Right lobe of liver (tissue), 6 donors: ENCODE measurements around the gene UPF1. TPM values are rescaled to one million over a fixed set of nuclear protein-coding genes. Genes with fewer than 3 reads are reported as not detected.

ENCODE experiments used
- ATAC-seq, 4 donors: fragments of 200-7000 bp; cut with Tn5 transposase; one replicate each; pipeline ENCODE4 v1.9.1; 2020; ENCODE audit warnings: mild to moderate bottlenecking in 4 of 4, moderate library complexity in 4 of 4
- DNase-seq, 3 donors: peaks; one replicate each; pipeline ENCODE4 v3.0.0-alpha.2; 2020
- H3K27ac ChIP-seq, 3 donors: fragments of 200-600 bp; one replicate each; pipeline ENCODE4 v1.8.0; 2022
- H3K27me3 ChIP-seq, 2 donors: fragments of 200-600 bp; one replicate each; pipeline ENCODE4 v1.8.0; 2022
- H3K36me3 ChIP-seq, 4 donors: fragments of 200-600 bp; sonication (generic) in 1 of 4; one replicate each; pipeline versions ENCODE4 v1.5.1 to v1.8.0; 2017 to 2022; ENCODE audit warnings: control low read depth in 1 of 4
- H3K4me1 ChIP-seq, 4 donors: fragments of 200-600 bp; sonication (generic) in 1 of 4; one replicate each; pipeline versions ENCODE4 v1.5.1 to v1.8.0; 2017 to 2022; ENCODE audit warnings: control low read depth in 1 of 4
- H3K4me3 ChIP-seq, 3 donors: fragments of 200-600 bp; one replicate each; pipeline ENCODE4 v1.8.0; 2022
- H3K9me3 ChIP-seq, 4 donors: fragments of 200-600 bp; sonication (generic) in 1 of 4; one replicate each; pipeline versions ENCODE4 v1.5.1 to v1.8.0; 2017 to 2022; ENCODE audit warnings: control low read depth in 1 of 4
- CTCF ChIP-seq, 4 donors: fragments of 200-600 bp in 3 of 4; fragments of 450-650 bp in 1 of 4; IDR thresholded peaks; one replicate each; pipeline versions ENCODE4 v1.5.1 to v1.8.0; 2016 to 2022; ENCODE audit warnings: antibody characterized with exemption in 4 of 4, mild to moderate bottlenecking in 2 of 4
- POLR2A ChIP-seq: fragments of 450-650 bp; IDR thresholded peaks from one replicate; pipeline ENCODE4 v1.6.1; 2017; ENCODE audit warnings: antibody characterized with exemption, mild to moderate bottlenecking
- WGBS: methylation state at CpG from one replicate; pipeline ENCODE4 v1.1.6; 2018; ENCODE audit warnings: low coverage, low lambda C conversion rate; ENCODE audit not compliant: insufficient coverage; ENCODE audit errors: missing lambda C conversion rate; 5-methylcytosine and 5-hydroxymethylcytosine counted together
- intact Hi-C, 2 donors: fragments of 100-400 bp; cut with DNase I; formaldehyde crosslinking; loops; one replicate each; pipeline versions ENCODE4 v1.11.2 to v1.14.1; 2022
- total RNA-seq, 6 experiments: library from RNA; depleted of rRNA in 2 of 6; stranded (reverse); fragments of >200 nt in 2 of 6; fragmentation: NEBNext Ultra II Directional in 3 of 6; extraction: Animal tissue kit (Norgen Biotek cat#: 25700) in 3 of 6; gene quantifications; one replicate each; pipeline versions ENCODE4 v1.1.0 to v1.2.4, GENCODE V29; 2016 to 2023
- donor health status: DM: no; HTN: yes; CAD: no.
- donor health status: DM: no; HTN: no; CAD: no.
- donor health status: DM: no; HTN: no; CAD: no.
- donor health status: DM: no; HTN: yes; CAD: no.
- donor health status: DM: no; HTN: yes; CAD: no.

The UPF1 gene
- total RNA-seq, 6 experiments from 2014 or later, result 34.0 to 61.0 (median 41.3) TPM

DNA sequence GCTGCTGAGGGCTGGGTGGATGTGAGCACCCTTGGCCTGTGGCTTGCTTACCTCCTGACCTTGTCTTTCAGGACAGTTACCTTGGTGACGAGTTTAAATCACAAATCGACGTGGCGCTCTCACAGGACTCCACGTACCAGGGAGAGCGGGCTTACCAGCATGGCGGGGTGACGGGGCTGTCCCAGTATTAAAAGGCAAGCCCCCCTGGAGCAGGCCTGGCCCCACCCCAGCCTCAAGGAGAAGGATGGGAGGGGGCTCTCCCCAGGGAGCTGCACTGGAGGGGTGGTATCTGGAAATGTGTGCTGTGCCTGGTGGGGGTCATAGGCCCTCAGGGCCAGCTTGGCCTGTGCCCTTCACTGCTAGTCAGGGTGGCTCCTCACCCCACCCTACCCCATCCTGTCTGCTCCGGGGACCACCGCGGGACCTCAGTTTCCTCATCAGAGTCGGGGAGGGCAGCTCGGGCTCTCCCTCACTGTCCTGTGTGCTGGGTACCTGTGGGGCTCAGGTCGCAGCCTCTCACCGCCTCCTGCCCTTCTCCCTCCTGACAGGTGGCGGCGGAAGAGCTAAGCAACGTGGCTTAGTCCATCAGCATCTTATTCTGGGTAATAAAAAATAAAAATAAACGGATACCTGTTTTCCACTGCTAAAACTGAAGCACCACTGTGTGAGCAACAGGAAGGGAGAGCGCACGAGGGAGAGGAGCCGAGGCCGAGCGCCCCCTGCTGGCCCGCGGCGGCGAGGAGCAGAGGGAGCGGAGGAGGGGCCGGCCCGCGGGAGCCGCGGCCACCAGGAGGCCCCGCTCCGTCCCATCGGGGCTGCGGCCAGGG lies 34.4 kb downstream of the UPF1 start:
- WGBS, result 52% methylated on average over 25 of the region's 38 CpGs

GRCh38 chr19:18866800-18867123 lies 35.0 kb downstream of the UPF1 start:
- Histone ChIP-seq H3K9me3 (no peaks in the 10 kb centered on the region), H3K27me3 (no peaks in the 10 kb centered on the region), H3K27ac (no peak overlapping the region), H3K4me3 (no peak overlapping the region), H3K36me3 (peaks cover 0 to 59% (median 32%) of the 10 kb centered on the region in 4 donors), H3K4me1 (no peaks in the 10 kb centered on the region)
- TF ChIP-seq POLR2A, result no peak
- no peak for TF ChIP-seq CTCF (IDR thresholded peaks at IDR 0.05)
- ATAC-seq (no peak), DNase-seq (no peak)
- 81% methylated on average over 15 of the region's 17 CpGs for WGBS
- intact Hi-C loops, result no loop called here

More for the DNA sequence above, 34.4 kb downstream of the UPF1 start:
- Histone ChIP-seq H3K4me1 (no peaks in the 10 kb centered on the region), H3K36me3 (peaks cover 3 to 64% (median 35%) of the 10 kb centered on the region in 4 donors), H3K27ac (no peak overlapping the region), H3K4me3 (no peak overlapping the region), H3K9me3 (no peaks in the 10 kb centered on the region), H3K27me3 (no peaks in the 10 kb centered on the region)
- ATAC-seq (peak; percentile 73 to 83 (median 77)), DNase-seq (peak in 2 of 3 donors; percentile 49 to 59)
- intact Hi-C loops, result no loop called here
- peak; percentile 78 to 98 (median 91) for TF ChIP-seq CTCF (IDR thresholded peaks at IDR 0.05)
- no peak for TF ChIP-seq POLR2A

DNA sequence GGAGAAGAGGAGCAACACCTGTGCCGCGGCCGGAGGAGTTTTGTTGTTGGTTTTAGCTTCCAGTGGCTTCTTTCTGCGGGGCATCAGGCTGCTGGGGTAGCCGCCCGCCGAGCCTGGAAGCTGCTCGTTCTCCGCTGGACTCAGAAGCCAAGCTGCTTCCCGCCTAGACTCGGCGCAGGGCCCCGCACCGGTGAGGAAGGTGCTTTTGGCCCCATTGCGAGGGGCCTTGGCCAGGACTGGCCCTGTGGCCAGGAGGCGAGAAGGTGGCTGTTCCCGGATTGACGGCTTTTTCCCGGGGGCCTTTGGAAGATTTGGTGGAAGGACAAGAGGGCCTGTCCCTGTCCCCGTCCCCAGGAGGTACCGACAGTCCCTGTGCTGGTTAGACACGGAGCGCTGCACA lies 35.4 kb downstream of the UPF1 start:
- no peak for ATAC-seq
- H3K27ac ChIP-seq, result no peak overlapping the region
- H3K27me3 ChIP-seq, result no peaks in the 10 kb centered on the region
- intact Hi-C loops, result no loop called here
- peaks cover 0 to 54% (median 27%) of the 10 kb centered on the region in 4 donors for H3K36me3 ChIP-seq
- no peak overlapping the region for H3K4me3 ChIP-seq
- no peaks in the 10 kb centered on the region for H3K9me3 ChIP-seq
- no peak for DNase-seq
- TF ChIP-seq CTCF (IDR thresholded peaks at IDR 0.05) (no peak), POLR2A (no peak)
- WGBS, result 100% methylated on average over 3 of the region's 23 CpGs
- H3K4me1 ChIP-seq, result no peaks in the 10 kb centered on the region

GRCh38 chr19:18867751-18868150 lies 36.0 kb downstream of the UPF1 start:
- no peaks in the 10 kb centered on the region for H3K4me1 ChIP-seq
- WGBS, result 98% methylated on average over 11 of the region's 23 CpGs
- DNase-seq, result peak in 1 of 3 donors; percentile 45
- intact Hi-C loops, result no loop called here
- H3K27ac ChIP-seq, result no peak overlapping the region
- no peaks in the 10 kb centered on the region for H3K9me3 ChIP-seq
- peaks cover 0 to 50% (median 25%) of the 10 kb centered on the region in 4 donors for H3K36me3 ChIP-seq
- no peak for ATAC-seq
- H3K4me3 ChIP-seq, result no peak overlapping the region
- no peaks in the 10 kb centered on the region for H3K27me3 ChIP-seq
- no peak for TF ChIP-seq POLR2A
- TF ChIP-seq CTCF (IDR thresholded peaks at IDR 0.05), result no peak
